IPS-NIHi7 (cell line): ENCODE results near the gene ZNF823.
A peak's percentile ranks its signal among the peaks of the same experiment; 100 is the strongest.

Experiments used
- DNase-seq: peaks from one replicate; pipeline ENCODE4 v3.0.0; 2012; ENCODE audit warnings: mixed read lengths; ENCODE audit errors: extremely low spot score

Gene ZNF823

GRCh38 chr19:11737964-11738745 is 591 bp downstream of the ZNF823 start:
- DNase-seq: peak; percentile 14

- DNase-seq: peak; percentile 10
Measured at GRCh38 chr19:11736696-11737095, 2.0 kb downstream of the ZNF823 start.

- DNase-seq: no peak
Measured at GRCh38 chr19:11735375-11735774, 3.4 kb downstream of the ZNF823 start.

- no peak for DNase-seq
Measured at GRCh38 chr19:11729586-11729985, 9.2 kb downstream of the ZNF823 start.

GRCh38 chr19:11722414-11722813 is 16.3 kb downstream of the ZNF823 start:
- no peak for DNase-seq

- no peak for DNase-seq
Measured at GRCh38 chr19:11721681-11722080, 17.1 kb downstream of the ZNF823 start.

- DNase-seq: no peak
Measured at GRCh38 chr19:11710313-11710712, 28.4 kb downstream of the ZNF823 start.

GRCh38 chr19:11708457-11708856 is 30.3 kb downstream of the ZNF823 start:
- no peak for DNase-seq

- no peak for DNase-seq
Measured at GRCh38 chr19:11705474-11705873, 33.3 kb downstream of the ZNF823 start.

- no peak for DNase-seq
Measured at GRCh38 chr19:11704626-11705025, 34.1 kb downstream of the ZNF823 start.

- DNase-seq: peak; percentile 40
Measured at GRCh38 chr19:11699931-11700794, 38.6 kb downstream of the ZNF823 start.

GRCh38 chr19:11698231-11698630 is 40.5 kb downstream of the ZNF823 start:
- no peak for DNase-seq

GRCh38 chr19:11697284-11697855 is 41.4 kb downstream of the ZNF823 start:
- DNase-seq: no peak

GRCh38 chr19:11694533-11695439 is 44.0 kb downstream of the ZNF823 start:
- peak; percentile 94 for DNase-seq

GRCh38 chr19:11693505-11694499 is 44.9 kb downstream of the ZNF823 start:
- DNase-seq: peak; percentile 34

GRCh38 chr19:11692127-11692790 is 46.5 kb downstream of the ZNF823 start:
- no peak for DNase-seq

- DNase-seq: no peak
Measured at GRCh38 chr19:11685676-11686650, 52.8 kb downstream of the ZNF823 start.

GRCh38 chr19:11684987-11685675 is 53.6 kb downstream of the ZNF823 start:
- DNase-seq: no peak
